ENCODE results near the gene PCSK5. TPM values are rescaled to one million over a fixed set of nuclear protein-coding genes. Genes with fewer than 3 reads are reported as not detected.

PCSK5 gene
- total and polyA plus RNA-seq, 2 of the 8 experiments (the other 6 are each of a cell fraction or from before 2014, with no cell fraction given), result 5.5 to 10.7 TPM

- TF ChIP-seq CTBP2 (IDR thresholded peaks at IDR 0.05; ENCODE audit: borderline replicate concordance, insufficient read depth, insufficient read length, low read length) (no peak), SUZ12 (IDR thresholded peaks at IDR 0.05; ENCODE audit: low read length) (no peak), POLR2AphosphoS5 (IDR thresholded peaks at IDR 0.05; ENCODE audit: low read depth, low read length) (no peak), PHF8 (conservative IDR thresholded peaks at IDR 0.05; ENCODE audit: low read depth, low read length) (no peak), BCL11A (IDR thresholded peaks at IDR 0.05; ENCODE audit: low read depth in 2 of 2, low read length in 2 of 2) (no peak), RNF2 (IDR thresholded peaks at IDR 0.05; ENCODE audit: borderline replicate concordance, low read depth, low read length, missing control alignments, poor library complexity, severe bottlenecking) (no peak)
- TF ChIP-seq, protein P1, sequence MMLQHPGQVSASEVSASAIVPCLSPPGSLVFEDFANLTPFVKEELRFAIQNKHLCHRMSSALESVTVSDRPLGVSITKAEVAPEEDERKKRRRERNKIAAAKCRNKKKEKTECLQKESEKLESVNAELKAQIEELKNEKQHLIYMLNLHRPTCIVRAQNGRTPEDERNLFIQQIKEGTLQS (IDR thresholded peaks at IDR 0.05; ENCODE audit: insufficient read depth, low read depth, low read length), result no peak
- TF ChIP-seq, protein P2, sequence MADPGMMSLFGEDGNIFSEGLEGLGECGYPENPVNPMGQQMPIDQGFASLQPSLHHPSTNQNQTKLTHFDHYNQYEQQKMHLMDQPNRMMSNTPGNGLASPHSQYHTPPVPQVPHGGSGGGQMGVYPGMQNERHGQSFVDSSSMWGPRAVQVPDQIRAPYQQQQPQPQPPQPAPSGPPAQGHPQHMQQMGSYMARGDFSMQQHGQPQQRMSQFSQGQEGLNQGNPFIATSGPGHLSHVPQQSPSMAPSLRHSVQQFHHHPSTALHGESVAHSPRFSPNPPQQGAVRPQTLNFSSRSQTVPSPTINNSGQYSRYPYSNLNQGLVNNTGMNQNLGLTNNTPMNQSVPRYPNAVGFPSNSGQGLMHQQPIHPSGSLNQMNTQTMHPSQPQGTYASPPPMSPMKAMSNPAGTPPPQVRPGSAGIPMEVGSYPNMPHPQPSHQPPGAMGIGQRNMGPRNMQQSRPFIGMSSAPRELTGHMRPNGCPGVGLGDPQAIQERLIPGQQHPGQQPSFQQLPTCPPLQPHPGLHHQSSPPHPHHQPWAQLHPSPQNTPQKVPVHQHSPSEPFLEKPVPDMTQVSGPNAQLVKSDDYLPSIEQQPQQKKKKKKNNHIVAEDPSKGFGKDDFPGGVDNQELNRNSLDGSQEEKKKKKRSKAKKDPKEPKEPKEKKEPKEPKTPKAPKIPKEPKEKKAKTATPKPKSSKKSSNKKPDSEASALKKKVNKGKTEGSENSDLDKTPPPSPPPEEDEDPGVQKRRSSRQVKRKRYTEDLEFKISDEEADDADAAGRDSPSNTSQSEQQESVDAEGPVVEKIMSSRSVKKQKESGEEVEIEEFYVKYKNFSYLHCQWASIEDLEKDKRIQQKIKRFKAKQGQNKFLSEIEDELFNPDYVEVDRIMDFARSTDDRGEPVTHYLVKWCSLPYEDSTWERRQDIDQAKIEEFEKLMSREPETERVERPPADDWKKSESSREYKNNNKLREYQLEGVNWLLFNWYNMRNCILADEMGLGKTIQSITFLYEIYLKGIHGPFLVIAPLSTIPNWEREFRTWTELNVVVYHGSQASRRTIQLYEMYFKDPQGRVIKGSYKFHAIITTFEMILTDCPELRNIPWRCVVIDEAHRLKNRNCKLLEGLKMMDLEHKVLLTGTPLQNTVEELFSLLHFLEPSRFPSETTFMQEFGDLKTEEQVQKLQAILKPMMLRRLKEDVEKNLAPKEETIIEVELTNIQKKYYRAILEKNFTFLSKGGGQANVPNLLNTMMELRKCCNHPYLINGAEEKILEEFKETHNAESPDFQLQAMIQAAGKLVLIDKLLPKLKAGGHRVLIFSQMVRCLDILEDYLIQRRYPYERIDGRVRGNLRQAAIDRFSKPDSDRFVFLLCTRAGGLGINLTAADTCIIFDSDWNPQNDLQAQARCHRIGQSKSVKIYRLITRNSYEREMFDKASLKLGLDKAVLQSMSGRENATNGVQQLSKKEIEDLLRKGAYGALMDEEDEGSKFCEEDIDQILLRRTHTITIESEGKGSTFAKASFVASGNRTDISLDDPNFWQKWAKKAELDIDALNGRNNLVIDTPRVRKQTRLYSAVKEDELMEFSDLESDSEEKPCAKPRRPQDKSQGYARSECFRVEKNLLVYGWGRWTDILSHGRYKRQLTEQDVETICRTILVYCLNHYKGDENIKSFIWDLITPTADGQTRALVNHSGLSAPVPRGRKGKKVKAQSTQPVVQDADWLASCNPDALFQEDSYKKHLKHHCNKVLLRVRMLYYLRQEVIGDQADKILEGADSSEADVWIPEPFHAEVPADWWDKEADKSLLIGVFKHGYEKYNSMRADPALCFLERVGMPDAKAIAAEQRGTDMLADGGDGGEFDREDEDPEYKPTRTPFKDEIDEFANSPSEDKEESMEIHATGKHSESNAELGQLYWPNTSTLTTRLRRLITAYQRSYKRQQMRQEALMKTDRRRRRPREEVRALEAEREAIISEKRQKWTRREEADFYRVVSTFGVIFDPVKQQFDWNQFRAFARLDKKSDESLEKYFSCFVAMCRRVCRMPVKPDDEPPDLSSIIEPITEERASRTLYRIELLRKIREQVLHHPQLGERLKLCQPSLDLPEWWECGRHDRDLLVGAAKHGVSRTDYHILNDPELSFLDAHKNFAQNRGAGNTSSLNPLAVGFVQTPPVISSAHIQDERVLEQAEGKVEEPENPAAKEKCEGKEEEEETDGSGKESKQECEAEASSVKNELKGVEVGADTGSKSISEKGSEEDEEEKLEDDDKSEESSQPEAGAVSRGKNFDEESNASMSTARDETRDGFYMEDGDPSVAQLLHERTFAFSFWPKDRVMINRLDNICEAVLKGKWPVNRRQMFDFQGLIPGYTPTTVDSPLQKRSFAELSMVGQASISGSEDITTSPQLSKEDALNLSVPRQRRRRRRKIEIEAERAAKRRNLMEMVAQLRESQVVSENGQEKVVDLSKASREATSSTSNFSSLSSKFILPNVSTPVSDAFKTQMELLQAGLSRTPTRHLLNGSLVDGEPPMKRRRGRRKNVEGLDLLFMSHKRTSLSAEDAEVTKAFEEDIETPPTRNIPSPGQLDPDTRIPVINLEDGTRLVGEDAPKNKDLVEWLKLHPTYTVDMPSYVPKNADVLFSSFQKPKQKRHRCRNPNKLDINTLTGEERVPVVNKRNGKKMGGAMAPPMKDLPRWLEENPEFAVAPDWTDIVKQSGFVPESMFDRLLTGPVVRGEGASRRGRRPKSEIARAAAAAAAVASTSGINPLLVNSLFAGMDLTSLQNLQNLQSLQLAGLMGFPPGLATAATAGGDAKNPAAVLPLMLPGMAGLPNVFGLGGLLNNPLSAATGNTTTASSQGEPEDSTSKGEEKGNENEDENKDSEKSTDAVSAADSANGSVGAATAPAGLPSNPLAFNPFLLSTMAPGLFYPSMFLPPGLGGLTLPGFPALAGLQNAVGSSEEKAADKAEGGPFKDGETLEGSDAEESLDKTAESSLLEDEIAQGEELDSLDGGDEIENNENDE (IDR thresholded peaks at IDR 0.05; ENCODE audit: insufficient replicate concordance, low read length), result no peak
Measured at GRCh38 chr9:76333964-76334363, 443.5 kb downstream of the PCSK5 start (continued).
